Activated naive CD8-positive, alpha-beta T cell treated with anti-CD3 and anti-CD28 coated beads, Interleukin-2, amount 10 ng/mL, durations not matched to agents 7 days and 5 days (primary cell): ENCODE data around the gene MCEE. TPM values are rescaled to one million over a fixed set of nuclear protein-coding genes. Genes with fewer than 3 reads are reported as not detected.
"Not testable (repeated sequence)": the region's sequence is repeated elsewhere in the genome, so short reads cannot be mapped to it uniquely, and the experiment has no call there.

Experiments used
- ATAC-seq: fragments of 150-1000 bp; cut with Tn5 transposase; one replicate; pipeline ENCODE4 v1.10.0; 2021; ENCODE audit warnings: low read depth, moderate library complexity
- POLR2A ChIA-PET: fragments of 350-600 bp; sonication (Branson Sonifier 250); formaldehyde crosslinking; loops from one replicate; lab custom pipeline; 2021; ENCODE audit warnings: antibody characterized with exemption; lab: Charles Lee
- DNase-seq: peaks from one replicate; pipeline ENCODE4 v3.0.0; 2021
- H3K27ac Mint-ChIP-seq: one replicate; pipeline ENCODE4 v1.8.0; 2022; ENCODE audit warnings: mild to moderate bottlenecking, mixed read lengths
- H3K27me3 Mint-ChIP-seq: one replicate; pipeline ENCODE4 v1.8.0; 2022; ENCODE audit warnings: mild to moderate bottlenecking, moderate library complexity, mixed read lengths
- H3K36me3 Mint-ChIP-seq: one replicate; pipeline ENCODE4 v1.8.0; 2021; ENCODE audit warnings: mild to moderate bottlenecking, mixed read lengths
- H3K4me1 Mint-ChIP-seq: one replicate; pipeline ENCODE4 v1.8.0; 2021; ENCODE audit warnings: mixed read lengths
- H3K4me3 Mint-ChIP-seq: one replicate; pipeline ENCODE4 v1.8.0; 2022; ENCODE audit warnings: mild to moderate bottlenecking, moderate library complexity, mixed read lengths
- H3K9me3 Mint-ChIP-seq: one replicate; pipeline ENCODE4 v1.8.0; 2021; ENCODE audit warnings: mixed read lengths
- total RNA-seq, 2 experiments: library from RNA; stranded (reverse); gene quantifications; one replicate each; pipeline ENCODE4 v1.2.3, GENCODE V29; 2021

Gene MCEE
- 10 to 100 TPM; 16.6 to 17.6 TPM for total RNA-seq

DNA sequence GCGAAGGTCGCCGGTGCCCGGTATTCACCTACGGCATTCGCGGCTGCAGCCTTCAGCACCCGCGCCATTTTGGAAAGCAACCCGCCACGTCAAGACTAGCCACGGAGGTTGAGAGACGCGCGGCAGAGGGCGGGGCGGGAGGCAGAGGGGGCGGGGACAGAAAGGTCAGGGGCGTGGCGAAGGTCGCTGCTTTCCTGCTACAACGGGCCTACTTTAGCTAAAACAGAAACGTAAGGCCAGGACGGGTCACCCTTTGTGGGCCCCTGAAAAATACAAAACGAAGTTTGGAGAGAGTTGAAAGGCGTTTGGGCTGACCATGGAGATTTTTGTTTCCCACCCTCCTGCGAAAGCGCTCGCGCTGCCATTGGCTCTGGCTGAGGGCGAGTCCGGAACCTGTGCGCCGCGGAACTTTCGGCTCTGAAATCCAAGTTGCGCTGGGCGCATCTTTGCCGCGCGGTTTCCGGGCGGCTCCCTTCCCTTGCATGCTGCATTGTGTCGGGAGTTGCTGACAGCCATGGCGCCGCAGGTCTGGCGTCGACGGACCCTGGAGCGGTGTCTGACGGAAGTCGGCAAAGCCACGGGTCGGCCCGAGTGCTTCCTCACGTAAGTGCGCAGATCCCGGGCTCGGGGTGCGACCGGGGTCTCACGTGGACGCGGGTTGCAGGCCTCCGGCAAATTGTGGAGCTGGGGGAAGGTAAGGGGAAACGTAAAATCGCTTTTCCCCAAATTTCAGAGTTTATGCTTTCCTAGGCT lies at the start of gene MCEE, which contains the start of gene MPHOSPH10:
Gene MCEE (minus strand): TSS at position 78 of the 753 bp plus-strand sequence. CDS start 10 bp downstream, at position 68.
Gene MPHOSPH10 (plus strand): TSS at position 483 of the 753 bp plus-strand sequence. CDS start 32 bp downstream, at position 515.
- peak; percentile 89 for DNase-seq
- ATAC-seq: peak; percentile 92
- Mint-ChIP-seq H3K36me3 (peaks cover 7% of the 10 kb centered on the region), H3K4me1 (peaks cover 8% of the 10 kb centered on the region), H3K9me3 (no peaks in the 10 kb centered on the region), H3K4me3 (no peak within 1 kb of the TSS), H3K27me3 (no peaks in the 10 kb centered on the region), H3K27ac (no peak within 1 kb of the TSS)
- POLR2A ChIA-PET: interaction anchor here (0.6 to 3.0 kb wide), 7 partner anchors 9 to 202 kb away, joined by 3 to 43 read pairs (median 5); partner anchors contain the start of genes NAGK and ZNF638

DNA sequence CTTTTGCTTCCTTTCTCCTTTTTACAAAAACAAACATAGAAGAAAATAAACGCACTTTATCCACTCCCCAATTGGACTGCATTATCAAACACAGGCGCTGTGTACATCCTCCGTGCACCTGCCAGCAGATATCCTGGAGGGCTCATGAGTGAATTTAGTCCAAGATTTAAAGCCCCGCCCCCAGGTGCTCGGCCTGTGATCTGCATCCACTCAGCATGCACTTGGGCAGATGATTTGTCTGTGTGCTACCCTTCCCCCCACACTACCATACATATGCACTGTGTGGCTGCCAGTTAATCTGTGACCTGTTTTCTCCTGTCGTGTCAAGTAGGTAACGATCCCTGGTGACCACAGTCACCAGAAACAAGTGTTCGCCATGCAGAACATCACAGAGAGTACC lies 48.8 kb upstream of the MCEE start:
- H3K4me1 Mint-ChIP-seq, H3K27ac Mint-ChIP-seq, H3K9me3 Mint-ChIP-seq, H3K27me3 Mint-ChIP-seq, H3K4me3 Mint-ChIP-seq, H3K36me3 Mint-ChIP-seq, ATAC-seq, POLR2A ChIA-PET, DNase-seq: not testable (repeated sequence)

DNA sequence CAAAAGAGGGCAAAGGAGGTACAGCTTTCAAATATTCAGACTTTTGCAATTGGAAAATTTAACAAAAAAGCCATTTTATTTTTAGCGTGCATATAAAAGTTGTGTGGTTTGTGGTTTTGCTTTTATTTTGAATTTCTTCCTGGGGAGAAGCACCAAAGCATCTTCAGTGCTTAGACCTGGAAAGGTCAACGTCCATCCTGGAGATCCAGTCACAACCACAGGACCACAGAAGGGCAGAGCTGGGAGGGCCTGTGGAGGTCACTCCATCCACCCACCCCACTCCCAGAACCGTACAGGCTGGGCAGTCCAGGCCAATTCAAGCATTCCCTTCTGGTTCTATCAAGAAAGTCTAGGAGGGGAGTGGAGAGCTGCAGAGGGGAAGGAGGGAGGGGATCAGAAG lies 44.2 kb upstream of the MCEE start:
- Mint-ChIP-seq H3K36me3 (no peaks in the 10 kb centered on the region), H3K4me3 (no peak overlapping the region), H3K27ac (no peak overlapping the region), H3K9me3 (no peaks in the 10 kb centered on the region), H3K4me1 (peaks cover 10% of the 10 kb centered on the region), H3K27me3 (peaks cover 9% of the 10 kb centered on the region)
- ATAC-seq: no peak
- POLR2A ChIA-PET: no interaction called here
- DNase-seq: no peak

DNA sequence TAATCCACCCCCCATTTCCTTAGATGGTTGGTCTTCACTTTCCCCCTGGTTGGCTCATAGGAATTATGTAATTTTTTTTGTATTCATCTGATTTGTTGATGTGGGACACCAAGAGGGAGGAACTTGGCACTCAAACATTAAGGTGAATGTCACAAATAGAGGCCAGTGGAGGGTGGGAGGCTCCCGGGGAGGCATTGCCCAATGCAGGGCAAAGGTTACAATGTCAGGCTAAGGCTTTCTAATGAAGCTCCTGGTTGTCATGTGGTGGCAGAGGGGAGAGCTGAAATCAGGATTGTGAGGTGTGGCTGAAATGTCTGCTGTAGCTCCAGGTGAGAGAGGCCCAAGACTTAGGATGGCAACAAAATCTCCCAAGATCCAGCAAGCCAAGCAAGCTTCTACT lies 43.1 kb upstream of the MCEE start:
- no peak for DNase-seq
- POLR2A ChIA-PET: no interaction called here
- H3K27me3 Mint-ChIP-seq: peaks cover 9% of the 10 kb centered on the region
- H3K27ac Mint-ChIP-seq: no peak overlapping the region
- no peak for ATAC-seq
- H3K4me3 Mint-ChIP-seq: no peak overlapping the region
- H3K4me1 Mint-ChIP-seq: peaks cover 10% of the 10 kb centered on the region
- H3K36me3 Mint-ChIP-seq: no peaks in the 10 kb centered on the region
- H3K9me3 Mint-ChIP-seq: no peaks in the 10 kb centered on the region

DNA sequence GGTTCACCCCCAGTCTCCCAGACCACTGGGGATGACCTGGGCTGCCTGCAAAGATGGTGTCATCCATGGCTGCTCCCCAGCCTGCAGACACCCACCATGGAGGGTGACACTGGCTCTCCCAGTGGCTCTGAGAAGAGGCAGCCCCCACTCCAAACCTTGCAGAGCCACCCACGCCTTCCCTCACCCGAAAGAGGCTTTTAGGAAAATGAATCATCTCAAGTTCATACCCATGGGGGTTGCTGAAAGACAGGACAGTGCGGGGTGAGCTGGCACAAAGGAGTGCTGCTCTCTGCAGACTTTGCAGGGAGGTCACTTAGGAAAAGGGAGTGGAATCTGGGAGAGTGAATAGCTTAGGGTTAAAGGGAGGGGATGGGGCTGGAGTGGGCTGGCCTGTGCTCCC lies 36.8 kb upstream of the MCEE start:
- POLR2A ChIA-PET: no interaction called here
- DNase-seq: no peak
- no peak for ATAC-seq
- no peaks in the 10 kb centered on the region for H3K9me3 Mint-ChIP-seq
- H3K4me1 Mint-ChIP-seq: no peaks in the 10 kb centered on the region
- no peaks in the 10 kb centered on the region for H3K36me3 Mint-ChIP-seq
- no peak overlapping the region for H3K4me3 Mint-ChIP-seq
- H3K27ac Mint-ChIP-seq: no peak overlapping the region
- peaks cover 9% of the 10 kb centered on the region for H3K27me3 Mint-ChIP-seq

DNA sequence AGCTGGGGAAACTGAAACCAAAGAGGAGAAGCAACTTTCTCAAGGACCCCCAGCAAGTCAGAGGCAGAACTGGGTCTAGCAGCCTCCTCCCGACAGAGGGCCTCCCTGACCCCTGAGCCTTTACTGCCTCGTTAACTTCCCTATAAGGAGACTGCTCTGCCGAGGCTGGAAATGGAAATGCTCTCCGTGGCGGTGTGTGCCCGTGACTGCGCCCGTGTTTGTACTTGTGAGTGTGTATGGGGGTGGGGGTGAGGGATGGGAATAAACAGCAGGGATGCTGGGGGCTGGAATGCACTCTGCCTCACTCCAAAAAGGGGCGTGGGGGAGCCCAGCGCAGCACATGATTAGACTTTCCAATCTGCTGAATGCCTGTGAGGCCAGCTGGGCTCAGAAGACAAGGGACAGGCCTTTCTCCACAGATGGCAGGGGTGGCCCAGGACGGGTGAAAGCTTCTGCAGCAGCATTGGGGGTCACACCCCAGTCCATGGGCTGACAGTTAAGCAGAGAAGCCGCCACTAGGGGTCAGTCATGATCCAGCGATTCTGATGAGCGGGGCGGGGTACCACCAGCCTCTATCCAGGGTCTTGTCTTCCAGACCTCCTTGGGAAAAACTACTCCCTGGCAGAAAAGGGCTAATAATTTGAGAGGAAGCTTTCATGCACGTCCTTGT lies 27.2 kb upstream of the MCEE start:
- Mint-ChIP-seq H3K27me3 (peaks cover 8% of the 10 kb centered on the region), H3K4me1 (peaks cover 6% of the 10 kb centered on the region), H3K9me3 (no peaks in the 10 kb centered on the region), H3K27ac (no peak overlapping the region), H3K4me3 (peak overlapping the region; percentile 51), H3K36me3 (no peaks in the 10 kb centered on the region)
- DNase-seq (peak; percentile 58), ATAC-seq (peak; percentile 74)
- POLR2A ChIA-PET: no interaction called here

DNA sequence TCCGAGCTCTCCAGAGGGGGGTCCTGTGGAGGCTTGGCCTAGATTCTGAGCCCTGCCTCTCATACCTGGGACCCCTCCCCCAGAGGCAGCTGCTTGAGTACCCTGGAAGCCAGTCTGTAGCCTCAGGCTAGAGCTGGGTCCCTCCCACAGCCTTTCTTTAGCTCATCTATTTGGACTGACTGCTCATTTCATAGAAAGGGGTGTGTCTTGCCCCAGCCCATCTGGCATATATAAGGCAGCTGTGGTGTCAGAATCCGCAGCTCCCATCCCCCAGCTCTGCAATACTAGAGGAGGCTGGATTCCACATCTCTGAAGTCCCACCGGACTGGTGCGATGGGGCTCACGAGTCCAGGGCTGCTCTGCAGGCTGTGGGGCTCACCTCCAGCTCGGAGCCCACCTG lies 26.5 kb upstream of the MCEE start:
- H3K27me3 Mint-ChIP-seq: peaks cover 8% of the 10 kb centered on the region
- no peaks in the 10 kb centered on the region for H3K36me3 Mint-ChIP-seq
- H3K4me3 Mint-ChIP-seq: no peak overlapping the region
- peaks cover 6% of the 10 kb centered on the region for H3K4me1 Mint-ChIP-seq
- ATAC-seq: no peak
- no peaks in the 10 kb centered on the region for H3K9me3 Mint-ChIP-seq
- DNase-seq: no peak
- H3K27ac Mint-ChIP-seq: no peak overlapping the region
- POLR2A ChIA-PET: no interaction called here

DNA sequence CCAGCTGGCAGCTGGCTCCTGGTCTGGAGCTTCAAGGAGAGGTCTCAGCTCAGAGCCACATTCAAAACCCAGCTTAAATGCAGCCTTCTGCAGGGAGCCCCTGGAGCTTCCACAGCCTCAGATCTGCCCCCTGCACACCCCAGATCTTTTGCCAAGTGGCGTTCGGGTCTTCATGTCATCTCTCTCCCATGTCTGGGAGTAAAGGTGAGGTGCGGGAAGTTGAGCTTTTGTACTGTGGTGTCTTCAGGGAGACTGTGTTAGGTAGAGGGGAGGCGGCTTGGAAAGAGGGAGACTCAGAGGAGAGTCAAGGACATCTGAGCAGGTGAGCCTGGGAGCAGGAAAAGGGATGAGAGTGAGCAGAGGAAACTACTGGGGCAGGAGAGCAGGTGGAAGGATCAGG lies 25.8 kb upstream of the MCEE start:
- DNase-seq: no peak
- Mint-ChIP-seq H3K9me3 (no peaks in the 10 kb centered on the region), H3K27ac (no peak overlapping the region), H3K36me3 (no peaks in the 10 kb centered on the region), H3K4me3 (no peak overlapping the region), H3K27me3 (peaks cover 8% of the 10 kb centered on the region), H3K4me1 (peaks cover 6% of the 10 kb centered on the region)
- POLR2A ChIA-PET: no interaction called here
- ATAC-seq: no peak

DNA sequence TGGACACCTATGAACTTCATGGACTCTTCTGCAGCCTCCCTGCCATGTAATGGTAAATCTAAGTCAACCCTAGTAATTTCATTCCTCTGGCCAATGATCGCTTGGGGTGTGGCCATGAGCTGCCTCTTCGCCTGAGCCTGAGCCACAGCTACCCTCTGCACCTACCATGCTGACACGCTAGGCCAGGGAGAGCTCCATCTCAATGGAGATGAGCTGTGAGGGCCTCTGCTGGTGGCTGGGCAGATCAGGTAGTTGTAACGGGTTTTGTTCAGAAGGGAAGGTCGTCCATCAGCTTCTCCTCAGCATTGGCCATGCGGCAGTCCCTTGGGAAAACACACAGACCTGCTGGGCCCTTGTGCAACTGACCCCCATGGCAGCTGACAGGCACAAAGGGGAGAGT lies 24.8 kb upstream of the MCEE start:
- no peaks in the 10 kb centered on the region for H3K9me3 Mint-ChIP-seq
- POLR2A ChIA-PET: no interaction called here
- H3K27ac Mint-ChIP-seq: no peak overlapping the region
- H3K4me3 Mint-ChIP-seq: no peak overlapping the region
- ATAC-seq: peak; percentile 59
- H3K4me1 Mint-ChIP-seq: peaks cover 6% of the 10 kb centered on the region
- H3K36me3 Mint-ChIP-seq: peaks cover 2% of the 10 kb centered on the region
- DNase-seq: no peak
- H3K27me3 Mint-ChIP-seq: peaks cover 8% of the 10 kb centered on the region

DNA sequence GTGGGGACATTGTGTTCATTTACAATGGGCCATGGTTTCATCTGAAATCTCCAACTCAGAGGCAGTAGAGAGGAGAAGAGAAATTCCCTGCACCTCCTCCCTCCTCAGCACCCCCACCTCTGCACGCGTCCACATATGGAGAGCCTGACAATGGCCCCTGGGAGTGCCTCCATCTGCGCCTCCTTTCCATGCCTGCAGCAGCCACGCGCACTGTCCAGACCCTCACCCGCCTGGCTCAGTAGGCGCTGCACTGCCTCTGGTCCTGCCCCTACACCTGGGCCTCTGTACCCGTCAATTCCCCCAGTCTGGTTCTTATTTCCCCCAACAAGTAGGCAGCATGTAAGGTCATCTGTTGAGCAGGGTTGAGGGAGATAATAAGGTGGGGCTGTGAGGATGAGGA lies 24.2 kb upstream of the MCEE start:
- DNase-seq (no peak), ATAC-seq (no peak)
- Mint-ChIP-seq H3K4me1 (peaks cover 6% of the 10 kb centered on the region), H3K27me3 (peaks cover 8% of the 10 kb centered on the region), H3K4me3 (no peak overlapping the region), H3K9me3 (no peaks in the 10 kb centered on the region), H3K36me3 (peaks cover 2% of the 10 kb centered on the region), H3K27ac (no peak overlapping the region)
- POLR2A ChIA-PET: no interaction called here

DNA sequence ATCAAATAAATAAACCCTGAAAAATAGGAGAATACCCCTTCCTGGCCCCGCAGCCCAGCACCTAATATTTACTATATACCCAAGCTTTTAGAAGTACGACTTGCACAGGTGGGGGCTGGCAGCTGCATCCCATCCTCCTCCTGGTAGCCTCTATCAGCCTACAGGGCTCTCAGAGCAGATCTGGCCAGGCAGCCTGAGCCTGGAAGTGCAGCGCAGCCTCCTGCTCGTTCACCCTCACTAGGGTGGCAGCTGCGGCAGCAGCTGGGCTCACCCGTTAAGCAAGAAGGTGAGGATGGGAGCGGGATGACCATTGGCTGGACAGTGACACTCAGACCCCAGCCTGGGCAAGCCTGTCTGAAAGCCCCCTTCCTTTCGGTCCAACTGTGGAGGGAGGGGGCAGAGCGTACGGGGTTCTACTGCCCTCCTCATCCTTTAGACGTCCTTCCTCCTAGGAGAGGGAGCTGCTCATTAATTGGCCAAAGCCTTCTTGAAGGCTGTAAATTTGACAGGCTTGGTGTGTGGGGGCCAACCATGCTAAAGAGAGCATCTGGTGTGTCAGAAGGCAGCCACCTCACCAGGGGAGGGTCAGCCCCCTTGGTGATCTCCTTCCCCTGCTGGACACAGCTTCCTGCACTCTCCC lies 23.7 kb upstream of the MCEE start:
- Mint-ChIP-seq H3K36me3 (peaks cover 2% of the 10 kb centered on the region), H3K4me3 (no peak overlapping the region), H3K27ac (no peak overlapping the region), H3K27me3 (peaks cover 8% of the 10 kb centered on the region), H3K9me3 (no peaks in the 10 kb centered on the region), H3K4me1 (peaks cover 6% of the 10 kb centered on the region)
- DNase-seq (no peak), ATAC-seq (no peak)
- POLR2A ChIA-PET: no interaction called here

DNA sequence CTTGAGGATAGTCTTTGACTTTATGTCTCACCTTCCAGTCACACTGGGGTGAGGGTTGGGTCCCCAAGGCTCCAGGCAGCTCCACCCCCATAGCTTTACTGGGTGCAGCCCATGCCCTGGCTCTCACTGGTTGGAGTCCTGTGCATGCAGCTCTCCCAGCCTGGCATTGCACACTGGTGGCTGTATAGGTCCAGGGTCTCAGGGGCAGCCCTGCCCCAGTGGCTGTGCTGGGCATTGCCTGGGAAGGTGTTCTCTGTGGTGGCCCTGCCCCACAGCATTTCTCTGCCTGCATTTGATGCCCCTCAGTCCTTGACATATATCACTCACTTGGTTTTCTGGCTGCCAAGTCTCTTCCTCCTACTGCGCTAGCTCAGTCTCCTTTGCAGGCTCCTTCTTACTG lies 21.6 kb upstream of the MCEE start:
- no peak overlapping the region for H3K4me3 Mint-ChIP-seq
- POLR2A ChIA-PET: no interaction called here
- DNase-seq: no peak
- H3K9me3 Mint-ChIP-seq: no peaks in the 10 kb centered on the region
- peaks cover 6% of the 10 kb centered on the region for H3K27me3 Mint-ChIP-seq
- H3K36me3 Mint-ChIP-seq: peaks cover 8% of the 10 kb centered on the region
- no peak for ATAC-seq
- no peak overlapping the region for H3K27ac Mint-ChIP-seq
- no peaks in the 10 kb centered on the region for H3K4me1 Mint-ChIP-seq

DNA sequence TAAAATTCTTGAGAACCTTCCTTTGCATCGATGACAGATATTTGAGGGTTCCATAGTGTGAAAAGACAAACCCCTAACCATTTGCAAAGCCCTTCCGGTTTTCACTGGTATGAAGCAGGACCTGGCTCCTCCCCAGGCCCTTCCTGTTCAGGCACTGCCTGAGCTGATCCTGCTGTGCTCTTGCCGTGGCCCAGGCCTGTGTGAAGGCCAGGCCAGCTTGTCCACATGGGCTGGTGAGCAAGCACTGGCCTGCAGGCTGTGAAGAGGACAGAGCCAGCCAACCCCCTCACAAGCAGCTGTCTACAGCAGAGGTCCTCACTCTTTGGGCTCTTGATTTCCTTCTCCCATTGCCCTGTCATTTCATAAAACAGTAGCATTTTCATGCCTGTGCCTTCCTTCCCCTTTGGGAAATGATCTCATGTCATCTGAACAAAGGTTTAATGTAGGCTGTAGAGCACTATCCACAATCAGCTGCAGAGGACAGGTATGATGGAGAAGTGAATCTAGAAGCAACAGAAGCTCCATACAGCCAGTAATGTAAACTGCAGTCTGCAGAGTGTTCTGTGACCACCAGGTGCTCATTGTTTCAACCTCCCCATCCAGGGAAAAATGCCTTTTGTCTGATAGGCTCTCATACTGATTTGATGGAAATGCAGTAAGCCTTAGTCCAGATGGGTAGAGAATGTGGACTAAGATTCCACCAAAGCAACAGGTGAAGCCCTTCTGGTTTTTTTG lies 20.2 kb upstream of the MCEE start:
- POLR2A ChIA-PET: no interaction called here
- H3K36me3 Mint-ChIP-seq: peaks cover 13% of the 10 kb centered on the region
- peak overlapping the region; percentile 48 for H3K27ac Mint-ChIP-seq

More for the DNA sequence above, 20.2 kb upstream of the MCEE start:
- Mint-ChIP-seq H3K4me3 (no peak overlapping the region), H3K27me3 (no peaks in the 10 kb centered on the region), H3K4me1 (peaks cover 1% of the 10 kb centered on the region), H3K9me3 (no peaks in the 10 kb centered on the region)
- no peak for DNase-seq
- ATAC-seq: no peak
